Renal pelvis (tissue), 4 donors: Measurements from ENCODE around the gene GAS6. TPM values are rescaled to one million over a fixed set of nuclear protein-coding genes. Genes with fewer than 3 reads are reported as not detected.

Experiments
- DNase-seq: peaks from one replicate; pipeline ENCODE4 v3.0.0-alpha.2; 2013
- polyA plus RNA-seq, 3 donors: library from polyadenylated mRNA; unstranded; fragments of 120-200 nt; gene quantifications; one replicate each; pipeline ENCODE4 v1.2.1, GENCODE V29; 2013; ENCODE audit not compliant: insufficient read length in 3 of 3

GAS6 gene
- polyA plus RNA-seq, 3 donors, result 28.5 to 32.7 (median 30.4) TPM

- DNase-seq, result no peak
Measured at GRCh38 chr13:113854238-113855011, 9.5 kb downstream of the GAS6 start.

GRCh38 chr13:113853518-113854237, 10.2 kb downstream of the GAS6 start:
- no peak for DNase-seq

- DNase-seq, result no peak
Measured at GRCh38 chr13:113852536-113853517, 11.0 kb downstream of the GAS6 start.

- no peak for DNase-seq
Measured at GRCh38 chr13:113851826-113852535, 11.9 kb downstream of the GAS6 start.

- no peak for DNase-seq
Measured at GRCh38 chr13:113851480-113851803, 12.4 kb downstream of the GAS6 start.

GRCh38 chr13:113850722-113851479, 13.0 kb downstream of the GAS6 start:
- no peak for DNase-seq

- no peak for DNase-seq
Measured at GRCh38 chr13:113849981-113850721, 13.7 kb downstream of the GAS6 start.

GRCh38 chr13:113849546-113849945, 14.3 kb downstream of the GAS6 start:
- no peak for DNase-seq

- DNase-seq, result no peak
Measured at GRCh38 chr13:113848431-113849260, 15.2 kb downstream of the GAS6 start.

- no peak for DNase-seq
Measured at GRCh38 chr13:113848020-113848419, 15.9 kb downstream of the GAS6 start.

GRCh38 chr13:113846636-113847318, 17.1 kb downstream of the GAS6 start:
- DNase-seq, result no peak

GRCh38 chr13:113845723-113846635, 17.9 kb downstream of the GAS6 start:
- DNase-seq, result no peak

- DNase-seq, result no peak
Measured at GRCh38 chr13:113845055-113845454, 18.8 kb downstream of the GAS6 start.

GRCh38 chr13:113843864-113844556, 19.9 kb downstream of the GAS6 start:
- DNase-seq, result no peak

- no peak for DNase-seq
Measured at GRCh38 chr13:113843063-113843654, 20.7 kb downstream of the GAS6 start.

GRCh38 chr13:113842336-113843062, 21.4 kb downstream of the GAS6 start:
- DNase-seq, result no peak
